HCT116 (cell line): ENCODE measurements around the gene CAB39L. TPM values are rescaled to one million over a fixed set of nuclear protein-coding genes. Genes with fewer than 3 reads are reported as not detected.

Experiments used
- ATAC-seq: fragments of 200-7000 bp; cut with Tn5 transposase; 2 replicates; pipeline ENCODE4 v1.9.1; 2020; ENCODE audit warnings: mild to moderate bottlenecking, moderate library complexity
- BruUV-seq: library from RNA; stranded (reverse); fragments of 400-500 nt; replicated peaks from 2 replicates; lab custom pipeline; 2021; lab: Mats Ljungman, UMichigan
- CTCF ChIA-PET: fragments of 300-600 bp; sonication (Branson Sonifier 250); formaldehyde crosslinking; loops from one replicate; lab custom pipeline; 2021; ENCODE audit warnings: antibody characterized with exemption; lab: Charles Lee
- POLR2A ChIA-PET: fragments of 300-600, 350-600 bp; sonication (Branson Sonifier 250); formaldehyde crosslinking; loops from one replicate; lab custom pipeline; 2021; ENCODE audit warnings: antibody characterized with exemption; lab: Charles Lee
- RAD21 ChIA-PET, 2 experiments: fragments of 300-600 bp; sonication (Branson Sonifier 250); formaldehyde crosslinking; loops; one replicate each; lab custom pipeline; 2023; ENCODE audit warnings: low total read pairs in 2 of 2; ENCODE audit not compliant: uncharacterized antibody in 2 of 2, unreplicated experiment in 2 of 2, low non-redundant PET in 1 of 2; lab: Charles Lee
- DNase-seq: peaks from one replicate; pipeline ENCODE4 v3.0.0-alpha.2; 2010; ENCODE audit warnings: low read depth, low spot score
- H2AFZ ChIP-seq: fragments of 200-600 bp; shearing (Covaris generic), sonication (generic); 2 replicates; pipeline ENCODE4 v1.6.1; 2017; ENCODE audit warnings: low read depth, mixed run types, mixed read lengths, antibody characterized with exemption, low read length; ENCODE audit not compliant: poor library complexity, severe bottlenecking
- H3K27ac ChIP-seq: 2 replicates; pipeline ENCODE4 v1.5.1; 2012; ENCODE audit warnings: low read depth, low read length
- H3K27me3 ChIP-seq: fragments of 200-600 bp; sonication (generic); 2 replicates; pipeline ENCODE4 v1.6.1; 2016; ENCODE audit warnings: mixed run types, low read length, mixed read lengths; ENCODE audit not compliant: insufficient read depth
- H3K36me3 ChIP-seq, 2 experiments: fragments of 200-500 bp in 1 of 2; fragments of 200-600 bp in 1 of 2; sonication (Bioruptor generic) in 1 of 2; sonication (generic) in 1 of 2; 2 replicates each; pipeline versions ENCODE4 v1.5.1 to v1.6.1; 2014 to 2016; ENCODE audit warnings: low read length in 2 of 2, inconsistent platforms in 1 of 2, mixed read lengths in 1 of 2, mixed run types in 1 of 2; ENCODE audit not compliant: insufficient read depth in 2 of 2, control insufficient read depth in 1 of 2
- H3K4me1 ChIP-seq, 2 experiments: fragments of 200-600 bp in 1 of 2; sonication (generic) in 1 of 2; 2 replicates each; pipeline versions ENCODE4 v1.5.1 to v1.6.1; 2012 to 2017; ENCODE audit warnings: low read length in 2 of 2, inconsistent platforms in 1 of 2, mild to moderate bottlenecking in 1 of 2, mixed read lengths in 1 of 2, mixed run types in 1 of 2, moderate library complexity in 1 of 2; ENCODE audit not compliant: insufficient read depth in 2 of 2, control insufficient read depth in 1 of 2
- H3K4me2 ChIP-seq: fragments of 200-600 bp; sonication (generic); 2 replicates; pipeline ENCODE4 v1.6.1; 2017; ENCODE audit warnings: mixed run types, low read length, mixed read lengths
- H3K4me3 ChIP-seq, 2 experiments: fragments of 200-600 bp in 1 of 2; sonication (generic) in 1 of 2; replicated peaks in 1 of 2; 2 replicates each; pipeline ENCODE4 v1.5.1; 2011 to 2016; ENCODE audit warnings: low read length in 2 of 2, control low read depth in 1 of 2, low read depth in 1 of 2, mild to moderate bottlenecking in 1 of 2, mixed read lengths in 1 of 2, mixed run types in 1 of 2
- H3K79me2 ChIP-seq: fragments of 200-600 bp; sonication (generic); 2 replicates; pipeline ENCODE4 v1.6.1; 2017; ENCODE audit warnings: mild to moderate bottlenecking, mixed run types, low read length, moderate library complexity, mixed read lengths; ENCODE audit not compliant: insufficient read depth
- H3K9ac ChIP-seq: fragments of 200-600 bp; sonication (generic); 2 replicates; pipeline ENCODE4 v1.6.1; 2016; ENCODE audit warnings: low read length, mixed read lengths
- H3K9me2 ChIP-seq: fragments of 200-600 bp; sonication (generic), shearing (Covaris generic); 2 replicates; pipeline ENCODE4 v1.6.1; 2017; ENCODE audit warnings: mixed run types, mild to moderate bottlenecking, moderate library complexity; ENCODE audit not compliant: insufficient read depth
- H3K9me3 ChIP-seq, 2 experiments: fragments of 200-500 bp in 1 of 2; fragments of 200-600 bp in 1 of 2; sonication (Bioruptor generic) in 1 of 2; sonication (generic) in 1 of 2; 2 replicates each; pipeline ENCODE4 v1.6.1; 2014 to 2017; ENCODE audit warnings: low read length in 2 of 2, mixed read lengths in 2 of 2, inconsistent platforms in 1 of 2, low read depth in 1 of 2, mild to moderate bottlenecking in 1 of 2, mixed run types in 1 of 2, moderate library complexity in 1 of 2; ENCODE audit not compliant: control insufficient read depth in 1 of 2, insufficient read depth in 1 of 2
- H4K20me1 ChIP-seq: fragments of 200-600 bp; sonication (generic), shearing (Covaris generic); 2 replicates; pipeline ENCODE4 v1.6.1; 2017; ENCODE audit warnings: mixed run types, mild to moderate bottlenecking, moderate library complexity; ENCODE audit not compliant: insufficient read depth
- EZH2 ChIP-seq: fragments of 200-600 bp; sonication (generic); IDR thresholded peaks from 2 replicates; pipeline ENCODE4 v1.6.1; 2017; ENCODE audit warnings: antibody characterized with exemption, mixed run types
- SIN3A ChIP-seq: IDR thresholded peaks from 2 replicates; pipeline ENCODE4 v1.6.1; 2012; ENCODE audit warnings: low read depth
- ZFX ChIP-seq: fragments of 450-650 bp; IDR thresholded peaks from 2 replicates; pipeline ENCODE4 v1.6.1; 2017
- intact Hi-C: fragments of 100-400 bp; cut with micrococcal nuclease; formaldehyde crosslinking; loops from 2 replicates; pipeline ENCODE4 v1.10.0; 2022
- total RNA-seq: library from RNA; stranded (reverse); gene quantifications from one replicate; pipeline ENCODE4 v1.2.1, GENCODE V29; 2021; ENCODE audit not compliant: unreplicated experiment
- TF ChIP-seq, protein P1 (sequence below): IDR thresholded peaks from 2 replicates; pipeline ENCODE4 v1.6.1; 2012

CAB39L gene
- total RNA-seq, 1 experiment from 2014 or later = 6.1 TPM

DNA sequence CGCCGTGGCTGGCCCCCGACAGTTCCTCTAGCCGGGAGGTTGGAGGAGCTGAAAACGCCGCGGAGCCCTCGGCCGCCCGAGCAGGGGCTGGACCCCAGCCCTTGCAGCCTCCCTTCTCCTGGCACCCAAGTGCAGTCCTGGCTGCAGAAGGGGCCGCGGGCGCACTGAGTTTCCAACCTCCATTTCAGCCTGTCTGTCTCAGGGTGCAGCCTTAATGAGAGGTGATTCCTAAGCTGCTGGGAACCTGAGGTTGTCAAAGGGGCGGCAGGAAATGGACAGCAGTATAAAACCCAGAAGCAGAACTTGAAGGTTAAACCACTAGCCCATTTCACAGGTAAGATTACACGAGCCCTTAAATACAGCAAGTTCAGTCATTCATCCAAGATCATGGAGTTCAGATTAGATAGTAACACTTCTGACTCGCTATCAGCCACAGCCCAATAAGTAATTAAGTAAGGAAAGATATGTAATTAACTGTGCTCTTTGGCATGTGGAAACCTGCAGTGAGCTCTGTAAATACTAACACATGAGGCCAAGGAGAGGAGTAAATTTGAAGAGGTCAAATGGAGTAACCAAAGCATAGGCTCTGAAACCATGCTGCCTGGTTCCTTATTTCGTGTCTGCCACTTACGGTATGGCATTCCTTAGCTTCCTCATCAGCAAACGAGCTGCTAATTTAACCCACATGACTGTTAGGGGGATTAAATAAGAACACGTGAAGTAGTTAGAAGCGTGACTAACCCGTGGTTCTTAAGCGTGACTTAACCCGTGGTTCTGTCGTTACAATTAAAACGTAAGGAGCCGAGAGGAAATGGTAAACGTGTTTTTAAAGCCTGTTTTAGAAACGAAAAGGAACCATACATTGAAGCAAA is 896 bp upstream of the CAB39L start:
- Histone ChIP-seq H3K36me3 (no peaks in the 10 kb centered on the region), H2AFZ (peak overlapping the region; percentile 69), H4K20me1 (no peaks in the 10 kb centered on the region), H3K4me2 (peak overlapping the region; percentile 86), H3K27me3 (no peaks in the 10 kb centered on the region), H3K4me3 (peak overlapping the region; percentile 72 to 76), H3K4me1 (peaks cover 16 to 21% of the 10 kb centered on the region in 2 experiments), H3K27ac (peak overlapping the region; percentile 92), H3K9ac (peak overlapping the region; percentile 71), H3K9me2 (no peaks in the 10 kb centered on the region), H3K9me3 (no peaks in the 10 kb centered on the region), H3K79me2 (peaks cover 20% of the 10 kb centered on the region)
- intact Hi-C loops = loop anchor here (10.0 kb wide), 1 partner anchor 160 kb away; no protein-coding TSS in a partner anchor
- TSS peak; percentile 73 for BruUV-seq
- DNase-seq (no peak), ATAC-seq (peak; percentile 30)
- TF ChIP-seq, protein P1, sequence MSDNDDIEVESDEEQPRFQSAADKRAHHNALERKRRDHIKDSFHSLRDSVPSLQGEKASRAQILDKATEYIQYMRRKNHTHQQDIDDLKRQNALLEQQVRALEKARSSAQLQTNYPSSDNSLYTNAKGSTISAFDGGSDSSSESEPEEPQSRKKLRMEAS = peak; percentile 51; the same call in 1 of the 2 replicates
- TF ChIP-seq EZH2 (no peak), SIN3A (0 out of 2 replicates have a peak, but pooled peaks have one; percentile 12)
- POLR2A ChIA-PET = interaction anchor here (1.2 to 2.2 kb wide), 7 partner anchors 8 to 159 kb away, joined by 3 to 7 read pairs (median 4); no protein-coding TSS in a partner anchor
- CTCF ChIA-PET = interaction anchor here (1.1 to 1.6 kb wide), 3 partner anchors 12 to 346 kb away, joined by 3 to 5 read pairs (median 4); no protein-coding TSS in a partner anchor
- RAD21 ChIA-PET = no interaction called here

DNA sequence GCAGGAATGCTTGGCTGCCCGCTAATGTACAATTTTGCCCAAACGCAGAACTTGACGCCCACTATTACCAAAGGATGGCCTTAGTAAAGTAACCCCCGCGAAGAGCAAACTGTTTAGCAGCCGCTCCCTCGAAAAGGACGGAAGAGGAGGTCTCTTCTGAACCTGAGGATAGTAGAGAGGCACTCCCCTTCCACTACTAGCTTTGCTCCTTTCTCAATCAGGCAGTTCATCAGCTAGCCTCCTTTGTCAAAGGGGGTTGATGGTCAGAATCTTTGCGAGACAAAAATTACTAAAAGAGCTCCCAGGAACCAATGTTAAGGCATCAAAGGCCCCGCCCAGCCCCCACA is 534 bp downstream of the CAB39L start:
- no peak for DNase-seq
- CTCF ChIA-PET = interaction anchor here (0.6 to 1.1 kb wide), 2 partner anchors 10 to 15 kb away, joined by 3 to 4 read pairs; no protein-coding TSS in a partner anchor
- TSS peak; percentile 86 for BruUV-seq
- TF ChIP-seq ZFX (no peak), SIN3A (0 out of 2 replicates have a peak, but pooled peaks have one; percentile 14)
- Histone ChIP-seq H3K36me3 (no peaks in the 10 kb centered on the region), H3K4me2 (peak overlapping the region; percentile 86), H3K27ac (peak overlapping the region; percentile 62), H3K4me1 (peaks cover 16 to 21% of the 10 kb centered on the region in 2 experiments), H3K27me3 (no peaks in the 10 kb centered on the region), H2AFZ (no peak overlapping the region), H3K9ac (peak overlapping the region; percentile 54), H3K9me2 (no peaks in the 10 kb centered on the region), H4K20me1 (no peaks in the 10 kb centered on the region), H3K4me3 (peak overlapping the region; percentile 72 to 76), H3K79me2 (peaks cover 20% of the 10 kb centered on the region), H3K9me3 (no peaks in the 10 kb centered on the region)
- no peak for ATAC-seq
- RAD21 ChIA-PET = no interaction called here
- intact Hi-C loops = loop anchor here (10.0 kb wide), 1 partner anchor 161 kb away; no protein-coding TSS in a partner anchor
- POLR2A ChIA-PET = interaction anchor here (0.9 to 2.2 kb wide), 5 partner anchors 11 to 468 kb away, joined by 3 to 7 read pairs (median 5); partner anchors contain the start of gene FNDC3A
